Measurements from ENCODE around the gene DCST1.

GRCh38 chr1:154998201-154998780 is 35.3 kb upstream of the DCST1 start:
- TF ChIP-seq CTCF (IDR thresholded peaks at IDR 0.05) (peak in 1 of 6 experiments; percentile 14), POLR2A (IDR thresholded peaks at IDR 0.05) (no peak)
